Stimulated activated naive CD8-positive, alpha-beta T cell treated with anti-CD3 and anti-CD28 coated beads, Interleukin-15, Interleukin-2, amounts not matched to agents 100 ng/mL and 50 ng/mL, for 24 hours (primary cell): ENCODE results near the gene MIX23.

Source experiments
- H3K27ac Mint-ChIP-seq: one replicate; pipeline ENCODE4 v1.8.0; 2021; ENCODE audit warnings: mild to moderate bottlenecking, mixed read lengths
- H3K27me3 Mint-ChIP-seq: one replicate; pipeline ENCODE4 v1.8.0; 2021; ENCODE audit warnings: mixed read lengths
- H3K36me3 Mint-ChIP-seq: one replicate; pipeline ENCODE4 v1.8.0; 2021; ENCODE audit warnings: low read depth, mixed read lengths
- H3K4me1 Mint-ChIP-seq: one replicate; pipeline ENCODE4 v1.8.0; 2021; ENCODE audit warnings: low read depth, mixed read lengths
- H3K4me3 Mint-ChIP-seq: one replicate; pipeline ENCODE4 v1.8.0; 2021; ENCODE audit warnings: mild to moderate bottlenecking, mixed read lengths
- H3K9me3 Mint-ChIP-seq: one replicate; pipeline ENCODE4 v1.8.0; 2021; ENCODE audit warnings: mixed read lengths

Gene MIX23

GRCh38 chr3:122405015-122405414 lies 22.0 kb upstream of the MIX23 start:
- Mint-ChIP-seq H3K36me3 (peaks cover 54% of the 10 kb centered on the region), H3K9me3 (no peaks in the 10 kb centered on the region), H3K27ac (no peak overlapping the region)

GRCh38 chr3:122403489-122403888 lies 20.5 kb upstream of the MIX23 start:
- H3K4me1 Mint-ChIP-seq = peaks cover 23% of the 10 kb centered on the region

More at GRCh38 chr3:122405015-122405414, 22.0 kb upstream of the MIX23 start:
- Mint-ChIP-seq H3K27me3 (no peaks in the 10 kb centered on the region), H3K4me1 (peaks cover 33% of the 10 kb centered on the region), H3K4me3 (no peak overlapping the region)

GRCh38 chr3:122398920-122399319 lies 15.9 kb upstream of the MIX23 start:
- Mint-ChIP-seq H3K27ac (peak overlapping the region; percentile 7), H3K9me3 (no peaks in the 10 kb centered on the region), H3K4me3 (no peak overlapping the region), H3K4me1 (peaks cover 44% of the 10 kb centered on the region), H3K36me3 (peaks cover 31% of the 10 kb centered on the region), H3K27me3 (no peaks in the 10 kb centered on the region)

More at GRCh38 chr3:122403489-122403888, 20.5 kb upstream of the MIX23 start:
- peaks cover 51% of the 10 kb centered on the region for H3K36me3 Mint-ChIP-seq
- no peaks in the 10 kb centered on the region for H3K9me3 Mint-ChIP-seq
- no peak overlapping the region for H3K27ac Mint-ChIP-seq
- H3K27me3 Mint-ChIP-seq = no peaks in the 10 kb centered on the region
- no peak overlapping the region for H3K4me3 Mint-ChIP-seq

- Mint-ChIP-seq H3K4me1 (peaks cover 42% of the 10 kb centered on the region), H3K4me3 (no peak overlapping the region), H3K9me3 (no peaks in the 10 kb centered on the region), H3K27ac (peak overlapping the region; percentile 47), H3K27me3 (no peaks in the 10 kb centered on the region), H3K36me3 (peaks cover 20% of the 10 kb centered on the region)
These were observed 14.2 kb upstream of the MIX23 start for GRCh38 chr3:122397201-122397600.

- no peak overlapping the region for H3K4me3 Mint-ChIP-seq
- H3K27ac Mint-ChIP-seq = no peak overlapping the region
- H3K27me3 Mint-ChIP-seq = no peaks in the 10 kb centered on the region
- peaks cover 20% of the 10 kb centered on the region for H3K36me3 Mint-ChIP-seq
- H3K4me1 Mint-ChIP-seq = peaks cover 42% of the 10 kb centered on the region
- no peaks in the 10 kb centered on the region for H3K9me3 Mint-ChIP-seq
These were observed 13.5 kb upstream of the MIX23 start for GRCh38 chr3:122396511-122396910.

GRCh38 chr3:122395582-122395981 lies 12.6 kb upstream of the MIX23 start:
- H3K27ac Mint-ChIP-seq = no peak overlapping the region
- no peak overlapping the region for H3K4me3 Mint-ChIP-seq
- H3K36me3 Mint-ChIP-seq = peaks cover 20% of the 10 kb centered on the region
- no peaks in the 10 kb centered on the region for H3K27me3 Mint-ChIP-seq
- H3K9me3 Mint-ChIP-seq = no peaks in the 10 kb centered on the region
- H3K4me1 Mint-ChIP-seq = peaks cover 42% of the 10 kb centered on the region

- Mint-ChIP-seq H3K9me3 (no peaks in the 10 kb centered on the region), H3K27me3 (no peaks in the 10 kb centered on the region), H3K4me1 (peaks cover 42% of the 10 kb centered on the region), H3K36me3 (peaks cover 12% of the 10 kb centered on the region), H3K27ac (no peak overlapping the region), H3K4me3 (no peak overlapping the region)
These were observed 11.1 kb upstream of the MIX23 start for GRCh38 chr3:122394173-122394572.

GRCh38 chr3:122392868-122393844 lies 10.1 kb upstream of the MIX23 start:
- no peaks in the 10 kb centered on the region for H3K27me3 Mint-ChIP-seq
- no peak overlapping the region for H3K4me3 Mint-ChIP-seq
- H3K9me3 Mint-ChIP-seq = no peaks in the 10 kb centered on the region
- H3K4me1 Mint-ChIP-seq = peaks cover 45% of the 10 kb centered on the region
- H3K27ac Mint-ChIP-seq = no peak overlapping the region
- peaks cover 12% of the 10 kb centered on the region for H3K36me3 Mint-ChIP-seq

- Mint-ChIP-seq H3K27me3 (no peaks in the 10 kb centered on the region), H3K9me3 (no peaks in the 10 kb centered on the region), H3K27ac (no peak overlapping the region), H3K4me1 (peaks cover 46% of the 10 kb centered on the region), H3K36me3 (peaks cover 25% of the 10 kb centered on the region), H3K4me3 (no peak overlapping the region)
These were observed 8.8 kb upstream of the MIX23 start for GRCh38 chr3:122391681-122392446.

- H3K27ac Mint-ChIP-seq = no peak overlapping the region
- no peaks in the 10 kb centered on the region for H3K9me3 Mint-ChIP-seq
- H3K27me3 Mint-ChIP-seq = no peaks in the 10 kb centered on the region
- H3K36me3 Mint-ChIP-seq = peaks cover 36% of the 10 kb centered on the region
- H3K4me1 Mint-ChIP-seq = peaks cover 46% of the 10 kb centered on the region
- no peak overlapping the region for H3K4me3 Mint-ChIP-seq
These were observed 7.6 kb upstream of the MIX23 start for GRCh38 chr3:122390665-122391064.

GRCh38 chr3:122389892-122390291 lies 6.9 kb upstream of the MIX23 start:
- Mint-ChIP-seq H3K4me3 (no peak overlapping the region), H3K27me3 (no peaks in the 10 kb centered on the region), H3K36me3 (peaks cover 34% of the 10 kb centered on the region), H3K9me3 (no peaks in the 10 kb centered on the region), H3K27ac (no peak overlapping the region), H3K4me1 (peaks cover 44% of the 10 kb centered on the region)

- Mint-ChIP-seq H3K9me3 (no peaks in the 10 kb centered on the region), H3K27me3 (no peaks in the 10 kb centered on the region), H3K27ac (no peak overlapping the region), H3K4me1 (peaks cover 44% of the 10 kb centered on the region), H3K36me3 (peaks cover 30% of the 10 kb centered on the region), H3K4me3 (no peak overlapping the region)
These were observed 6.2 kb upstream of the MIX23 start for GRCh38 chr3:122389197-122389596.

- Mint-ChIP-seq H3K9me3 (no peaks in the 10 kb centered on the region), H3K4me3 (no peak overlapping the region), H3K27ac (no peak overlapping the region), H3K27me3 (no peaks in the 10 kb centered on the region), H3K36me3 (peaks cover 32% of the 10 kb centered on the region), H3K4me1 (peaks cover 41% of the 10 kb centered on the region)
These were observed 4.7 kb upstream of the MIX23 start for GRCh38 chr3:122387709-122388108.

- Mint-ChIP-seq H3K27me3 (no peaks in the 10 kb centered on the region), H3K27ac (peak within 1 kb of the TSS; percentile 98), H3K36me3 (peaks cover 50% of the 10 kb centered on the region), H3K4me3 (peak within 1 kb of the TSS; percentile 97), H3K9me3 (no peaks in the 10 kb centered on the region), H3K4me1 (peaks cover 71% of the 10 kb centered on the region)
These were observed 1.0 kb upstream of the MIX23 start, which contains the start of gene FAM162A for GRCh38 chr3:122383771-122384697. TSS of gene FAM162A (plus strand) at chr3:122384182. CDS start at chr3:122384266, 84 bp downstream.
